DND-41 (cell line): Measurements from ENCODE around the gene UTY.

Source experiments
- EZH2 ChIP-seq: IDR thresholded peaks from 3 replicates; pipeline ENCODE4 v1.6.1; 2012; ENCODE audit warnings: borderline replicate concordance, low read depth, mild to moderate bottlenecking, moderate library complexity, low read length, inconsistent platforms; ENCODE audit not compliant: severe bottlenecking
- TF ChIP-seq, protein P1 (sequence below): IDR thresholded peaks from 2 replicates; pipeline ENCODE4 v1.5.1; 2012; ENCODE audit warnings: borderline replicate concordance, low read length, moderate library complexity, mild to moderate bottlenecking; ENCODE audit not compliant: poor library complexity, severe bottlenecking; ENCODE audit errors: extremely low read depth

DNA sequence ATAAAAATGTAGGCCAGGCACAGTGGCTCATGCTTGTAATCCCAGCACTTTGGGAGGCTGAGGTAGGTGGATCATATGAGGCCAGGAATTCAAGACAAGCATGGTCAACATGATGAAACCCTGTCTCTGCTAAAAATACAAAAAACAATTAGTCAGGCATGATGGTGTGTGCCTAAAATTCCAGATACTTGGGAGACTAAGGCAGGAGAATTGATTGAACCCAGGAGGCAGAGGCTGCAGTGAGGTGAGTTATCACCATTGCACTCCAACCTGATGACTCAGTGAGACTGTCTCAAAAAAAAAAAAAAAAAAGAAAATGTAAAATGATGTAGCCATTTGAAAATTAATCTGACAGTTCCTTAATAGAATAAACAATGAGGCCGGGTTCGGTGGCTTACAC is 171.9 kb downstream of the UTY start:
- TF ChIP-seq, protein P1, sequence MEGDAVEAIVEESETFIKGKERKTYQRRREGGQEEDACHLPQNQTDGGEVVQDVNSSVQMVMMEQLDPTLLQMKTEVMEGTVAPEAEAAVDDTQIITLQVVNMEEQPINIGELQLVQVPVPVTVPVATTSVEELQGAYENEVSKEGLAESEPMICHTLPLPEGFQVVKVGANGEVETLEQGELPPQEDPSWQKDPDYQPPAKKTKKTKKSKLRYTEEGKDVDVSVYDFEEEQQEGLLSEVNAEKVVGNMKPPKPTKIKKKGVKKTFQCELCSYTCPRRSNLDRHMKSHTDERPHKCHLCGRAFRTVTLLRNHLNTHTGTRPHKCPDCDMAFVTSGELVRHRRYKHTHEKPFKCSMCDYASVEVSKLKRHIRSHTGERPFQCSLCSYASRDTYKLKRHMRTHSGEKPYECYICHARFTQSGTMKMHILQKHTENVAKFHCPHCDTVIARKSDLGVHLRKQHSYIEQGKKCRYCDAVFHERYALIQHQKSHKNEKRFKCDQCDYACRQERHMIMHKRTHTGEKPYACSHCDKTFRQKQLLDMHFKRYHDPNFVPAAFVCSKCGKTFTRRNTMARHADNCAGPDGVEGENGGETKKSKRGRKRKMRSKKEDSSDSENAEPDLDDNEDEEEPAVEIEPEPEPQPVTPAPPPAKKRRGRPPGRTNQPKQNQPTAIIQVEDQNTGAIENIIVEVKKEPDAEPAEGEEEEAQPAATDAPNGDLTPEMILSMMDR, result no peak
- no peak for TF ChIP-seq EZH2
